Endothelial cell of umbilical vein (primary cell): Measurements from ENCODE around the gene SLC9C1. TPM values are rescaled to one million over a fixed set of nuclear protein-coding genes. Genes with fewer than 3 reads are reported as not detected.

Experiments used
- BruUV-seq: library from RNA; stranded (reverse); fragments of 400-500 nt; replicated peaks from 2 replicates; lab custom pipeline; 2021; lab: Mats Ljungman, UMichigan
- CTCF ChIA-PET: fragments of 300-600, 350-600 bp; sonication (Branson Sonifier 250); formaldehyde crosslinking; loops from one replicate; lab custom pipeline; 2021; ENCODE audit warnings: antibody characterized with exemption, inconsistent platforms; lab: Charles Lee
- POLR2A ChIA-PET: fragments of 300-600, 350-600 bp; sonication (Branson Sonifier 250); formaldehyde crosslinking; loops from one replicate; lab custom pipeline; 2021; ENCODE audit warnings: antibody characterized with exemption, inconsistent platforms; lab: Charles Lee
- DNase-seq: peaks from one replicate; pipeline ENCODE4 v3.0.0-alpha.2; 2011; ENCODE audit warnings: low read depth, low spot score
- FAIRE-seq: peaks from 2 replicates; lab custom pipeline; 2011; peaks lifted over from hg19 to GRCh38; lab: Jason Lieb, UNC
- H2AFZ ChIP-seq: 2 replicates; pipeline ENCODE4 v1.6.0; 2012; ENCODE audit warnings: low read depth, low read length, control low read depth, inconsistent platforms
- H3K27ac ChIP-seq: 2 replicates; pipeline ENCODE4 v1.5.1; 2011; ENCODE audit warnings: low read depth, mild to moderate bottlenecking, control low read depth, low read length, moderate library complexity; ENCODE audit not compliant: insufficient read depth
- H3K27me3 ChIP-seq, 2 experiments: 2 replicates each; pipeline versions ENCODE4 v1.6.0 to v1.6.1; 2011; ENCODE audit warnings: low read length in 2 of 2, mixed read lengths in 1 of 2; ENCODE audit not compliant: control insufficient read depth in 2 of 2, insufficient read depth in 2 of 2
- H3K36me3 ChIP-seq, 2 experiments: 2 replicates in 1 of 2; 3 replicates in 1 of 2; pipeline ENCODE4 v1.5.1; 2011; ENCODE audit warnings: low read length in 2 of 2, mild to moderate bottlenecking in 1 of 2, moderate library complexity in 1 of 2; ENCODE audit not compliant: control insufficient read depth in 2 of 2, insufficient read depth in 2 of 2; ENCODE audit errors: extremely low read depth in 1 of 2
- H3K4me1 ChIP-seq: 3 replicates; pipeline ENCODE4 v1.5.1; 2011; ENCODE audit warnings: mild to moderate bottlenecking, low read length; ENCODE audit not compliant: control insufficient read depth, insufficient read depth; ENCODE audit errors: extremely low read depth
- H3K4me2 ChIP-seq: 2 replicates; pipeline ENCODE4 v1.6.1; 2011; ENCODE audit warnings: low read length, control low read depth, mixed read lengths; ENCODE audit not compliant: insufficient read depth
- H3K4me3 ChIP-seq, 3 experiments: fragments of 200-600 bp in 1 of 3; sonication (generic), shearing (Covaris generic) in 1 of 3; replicated peaks in 1 of 3; 2 replicates each; pipeline ENCODE4 v1.5.1; 2011 to 2016; ENCODE audit warnings: control low read depth in 3 of 3, low read length in 3 of 3, mild to moderate bottlenecking in 2 of 3, inconsistent platforms in 1 of 3, low read depth in 1 of 3, moderate library complexity in 1 of 3; ENCODE audit not compliant: insufficient read depth in 1 of 3
- H3K79me2 ChIP-seq: 2 replicates; pipeline ENCODE4 v1.6.0; 2012; ENCODE audit warnings: low read length, inconsistent platforms; ENCODE audit not compliant: control insufficient read depth, insufficient read depth
- H3K9ac ChIP-seq: replicated peaks from 2 replicates; pipeline ENCODE3; 2011; ENCODE audit warnings: low read length, control low read depth; ENCODE audit not compliant: insufficient read depth; ENCODE audit errors: extremely low read depth
- H3K9me1 ChIP-seq: replicated peaks from 3 replicates; pipeline ENCODE4 v1.6.0; 2011; ENCODE audit warnings: mild to moderate bottlenecking, low read length; ENCODE audit not compliant: control insufficient read depth, insufficient read depth; ENCODE audit errors: extremely low read depth
- H3K9me3 ChIP-seq: replicated peaks from 2 replicates; pipeline ENCODE4 v1.5.1; 2012; ENCODE audit warnings: low read length, inconsistent platforms; ENCODE audit not compliant: control insufficient read depth, insufficient read depth
- H4K20me1 ChIP-seq: replicated peaks from 2 replicates; pipeline ENCODE3; 2011; ENCODE audit warnings: mild to moderate bottlenecking, low read length; ENCODE audit not compliant: control insufficient read depth, insufficient read depth; ENCODE audit errors: extremely low read depth
- CTCF ChIP-seq, 2 donors: IDR thresholded peaks; 1 replicate in 1 of 2; 2 replicates in 1 of 2; pipeline ENCODE4 v1.5.1; 2011; ENCODE audit warnings: low read length in 2 of 2, mild to moderate bottlenecking in 2 of 2, moderate library complexity in 2 of 2, control low read depth in 1 of 2, inconsistent platforms in 1 of 2, low read depth in 1 of 2; ENCODE audit not compliant: insufficient read depth in 1 of 2; ENCODE audit errors: extremely low read depth in 1 of 2
- EZH2 ChIP-seq: IDR thresholded peaks from 2 replicates; pipeline ENCODE4 v1.6.1; 2012; ENCODE audit warnings: borderline replicate concordance, low read depth, mild to moderate bottlenecking, moderate library complexity, low read length, inconsistent platforms; ENCODE audit not compliant: severe bottlenecking
- FOS ChIP-seq: IDR thresholded peaks from 2 replicates; pipeline ENCODE4 v1.6.1; 2011; ENCODE audit warnings: mild to moderate bottlenecking, low read length, moderate library complexity, borderline replicate concordance; ENCODE audit not compliant: insufficient read depth
- GATA2 ChIP-seq: IDR thresholded peaks from 2 replicates; pipeline ENCODE4 v1.7.0; 2011; ENCODE audit warnings: low read depth, mild to moderate bottlenecking, moderate library complexity, mixed read lengths, low read length; ENCODE audit not compliant: insufficient read length, insufficient read depth
- JUN ChIP-seq: IDR thresholded peaks from 2 replicates; pipeline ENCODE4 v1.6.1; 2011; ENCODE audit warnings: borderline replicate concordance, low read depth; ENCODE audit not compliant: insufficient read length, insufficient read depth
- MAX ChIP-seq: IDR thresholded peaks from 2 replicates; pipeline ENCODE4 v1.6.1; 2011; ENCODE audit not compliant: insufficient read depth, insufficient read length
- MYC ChIP-seq: IDR thresholded peaks from one replicate; pipeline ENCODE4 v1.6.1; 2011; ENCODE audit warnings: mild to moderate bottlenecking, low read depth, low read length
- POLR2A ChIP-seq: IDR thresholded peaks from 2 replicates; pipeline ENCODE4 v1.6.1; 2012; ENCODE audit warnings: low read depth, mild to moderate bottlenecking, control low read depth, low read length
- POLR2AphosphoS5 ChIP-seq: IDR thresholded peaks from 2 replicates; pipeline ENCODE4 v1.6.1; 2012; ENCODE audit warnings: low read depth, mild to moderate bottlenecking, control low read depth, low read length, moderate library complexity; ENCODE audit not compliant: insufficient read depth
- dilution Hi-C: fragments of 300-500 bp; cut with MboI; formaldehyde crosslinking; loops from one replicate; pipeline ENCODE4 v1.15.0; 2019; ENCODE audit warnings: low sequenced_read_pairs; ENCODE audit not compliant: extremely low pct_ligation_motif_present
- intact Hi-C: fragments of 100-400 bp; cut with micrococcal nuclease; formaldehyde crosslinking; loops from one replicate; pipeline ENCODE4 v1.10.0; 2022
- polyA plus RNA-seq, 4 experiments: library from polyadenylated mRNA; depleted of rRNA in 3 of 4; stranded (reverse) in 3 of 4; unstranded in 1 of 4; fragments of >200 nt; gene quantifications; 2 replicates each; pipeline versions ENCODE4 v1.2.1 to v1.2.3, GENCODE V29; 2011 to 2012; ENCODE audit warnings: missing spikeins in 1 of 4
- total RNA-seq: library from RNA; stranded (reverse); gene quantifications from 2 replicates; pipeline ENCODE4 v1.2.3, GENCODE V29; 2021

SLC9C1 gene
- total and polyA plus RNA-seq, 2 donors (not counting 3 experiments of a cell fraction or from before 2014, with no cell fraction given), result not detected

GRCh38 chr3:112308151-112308911, 14.3 kb upstream of the SLC9C1 start:
- FAIRE-seq, result no peak
- intact Hi-C loops (no loop called here), dilution Hi-C loops (no loop called here)
- Histone ChIP-seq H3K4me2 (no peak overlapping the region), H3K27ac (no peak overlapping the region), H3K79me2 (no peaks in the 10 kb centered on the region), H2AFZ (no peak overlapping the region), H4K20me1 (no peaks in the 10 kb centered on the region), H3K4me1 (peaks cover 8% of the 10 kb centered on the region), H3K4me3 (no peak overlapping the region), H3K9me3 (no peaks in the 10 kb centered on the region), H3K9me1 (no peaks in the 10 kb centered on the region), H3K27me3 (no peaks in the 10 kb centered on the region), H3K36me3 (no peaks in the 10 kb centered on the region), H3K9ac (no peak overlapping the region)
- CTCF ChIA-PET, result interaction anchor here (1.0 kb wide), 1 partner anchor 14 kb away, joined by 3 read pairs; no protein-coding TSS in a partner anchor
- TF ChIP-seq EZH2, result no peak
- no peak for TF ChIP-seq CTCF (IDR thresholded peaks at IDR 0.05; ENCODE audit: extremely low read depth in 1 of 2, insufficient read depth in 1 of 2, low read depth in 1 of 2, low read length in 2 of 2)
- no peak for TF ChIP-seq MYC
- no peak for TF ChIP-seq JUN
- TF ChIP-seq GATA2, result no peak
- no peak for TF ChIP-seq POLR2A
- TF ChIP-seq FOS, result no peak
- no peak for TF ChIP-seq MAX
- no peak for TF ChIP-seq POLR2AphosphoS5
- no TSS peak for BruUV-seq
- no peak for DNase-seq
- POLR2A ChIA-PET, result no interaction called here
